ENCODE results near the gene MIS12. TPM values are rescaled to one million over a fixed set of nuclear protein-coding genes. Genes with fewer than 3 reads are reported as not detected.

Gene MIS12
- polyA plus RNA-seq, 2 of the 4 experiments (the other 2 are of a cell fraction) = 26.6 to 38.2 TPM

GRCh38 chr17:5533486-5534315 lies 47.3 kb downstream of the MIS12 start:
- H3K4me2 ChIP-seq = no peak overlapping the region
- POLR2A ChIA-PET = no interaction called here
- FAIRE-seq (no peak), ATAC-seq (no peak; a peak in 1 of 6 replicates), DNase-seq (ENCODE audit: low read depth in 1 of 2, low spot score in 1 of 2) (no peak)
- H3K9me3 ChIP-seq = no peaks in the 10 kb centered on the region
- no peak for TF ChIP-seq BHLHE40 (IDR thresholded peaks at IDR 0.05; ENCODE audit: low read depth, low read length)
- TF ChIP-seq MYC (IDR thresholded peaks at IDR 0.05; ENCODE audit: borderline replicate concordance, low read length) = no peak
- no peak for TF ChIP-seq NR3C1 (IDR thresholded peaks at IDR 0.05)
- TF ChIP-seq RNF2 (IDR thresholded peaks at IDR 0.05; ENCODE audit: borderline replicate concordance, low read depth) = no peak
- no peak for TF ChIP-seq POLR2AphosphoS2 (conservative IDR thresholded peaks at IDR 0.05; ENCODE audit: low read length)
- TF ChIP-seq EHF (CRISPR knock-in tag; IDR thresholded peaks at IDR 0.05) = no peak
- no peak for TF ChIP-seq TFCP2L1 (CRISPR knock-in tag; IDR thresholded peaks at IDR 0.05)
- no peak for TF ChIP-seq CBX2 (IDR thresholded peaks at IDR 0.05; ENCODE audit: borderline replicate concordance, low read depth)
- TF ChIP-seq REST (IDR thresholded peaks at IDR 0.05) = no peak
- TF ChIP-seq USF2 (IDR thresholded peaks at IDR 0.05) = no peak
- no peak for TF ChIP-seq PBX3 (IDR thresholded peaks at IDR 0.05)
- no peak for TF ChIP-seq EP300 (IDR thresholded peaks at IDR 0.05)
- no peak for TF ChIP-seq CEBPB (IDR thresholded peaks at IDR 0.05)
- TF ChIP-seq HEYL (CRISPR knock-in tag; IDR thresholded peaks at IDR 0.05) = no peak
- TF ChIP-seq MAX (IDR thresholded peaks at IDR 0.05) = no peak
- no peak for TF ChIP-seq RAD21 (conservative IDR thresholded peaks at IDR 0.05 in 1 of 2, IDR thresholded peaks at IDR 0.05 in 1 of 2)
- no peak for TF ChIP-seq GATA3 (IDR thresholded peaks at IDR 0.05; ENCODE audit: borderline replicate concordance)
- TF ChIP-seq SMC3 (IDR thresholded peaks at IDR 0.05) = no peak
- TF ChIP-seq PHF8 (IDR thresholded peaks at IDR 0.05; ENCODE audit: borderline replicate concordance, low read depth) = no peak
- H3K4me1 ChIP-seq = no peaks in the 10 kb centered on the region
- no peak overlapping the region for H3K27ac ChIP-seq
- CTCF ChIA-PET = interaction anchor here (0.7 to 1.3 kb wide), 5 partner anchors 9 to 110 kb away, joined by 3 read pairs; no protein-coding TSS in a partner anchor
- WGBS (ENCODE audit: missing lambda C conversion rate) = 59% methylated on average over 18 of the region's 18 CpGs
- no peak overlapping the region for H3K4me3 ChIP-seq

- no peak for FAIRE-seq
- Histone ChIP-seq H3K4me1 (no peaks in the 10 kb centered on the region), H3K27ac (no peak overlapping the region), H3K4me3 (no peak overlapping the region), H3K4me2 (no peak overlapping the region), H3K9me3 (no peaks in the 10 kb centered on the region)
- ATAC-seq = no peak
- ChIA-PET CTCF (interaction anchor here (0.8 kb wide), 1 partner anchor 13 kb away, joined by 3 read pairs; no protein-coding TSS in a partner anchor), POLR2A (no interaction called here)
- TF ChIP-seq PHF8 (IDR thresholded peaks at IDR 0.05; ENCODE audit: borderline replicate concordance, low read depth) = no peak
- no peak for TF ChIP-seq HEYL (CRISPR knock-in tag; IDR thresholded peaks at IDR 0.05)
- no peak for TF ChIP-seq HDAC2 (IDR thresholded peaks at IDR 0.05)
- TF ChIP-seq MAX (IDR thresholded peaks at IDR 0.05) = no peak
- TF ChIP-seq RFX5 (IDR thresholded peaks at IDR 0.05) = no peak
- TF ChIP-seq RCOR1 (IDR thresholded peaks at IDR 0.05; ENCODE audit: low read depth, low read length) = no peak
- no peak for DNase-seq (ENCODE audit: low read depth in 1 of 2, low spot score in 1 of 2)
- WGBS (ENCODE audit: missing lambda C conversion rate) = 73% methylated on average over 2 of the region's 2 CpGs
These were observed 49.1 kb downstream of the MIS12 start for GRCh38 chr17:5535436-5535835.

Measured in A549 (cell line).